ENCODE measurements around the gene HMGN5. TPM values are rescaled to one million over a fixed set of nuclear protein-coding genes. Genes with fewer than 3 reads are reported as not detected.

The HMGN5 gene
- total RNA-seq (2022; extraction: Qiagen RNA extraction), result 2.1 to 3.2 TPM (median 2.7 TPM) in 5 replicates

DNA sequence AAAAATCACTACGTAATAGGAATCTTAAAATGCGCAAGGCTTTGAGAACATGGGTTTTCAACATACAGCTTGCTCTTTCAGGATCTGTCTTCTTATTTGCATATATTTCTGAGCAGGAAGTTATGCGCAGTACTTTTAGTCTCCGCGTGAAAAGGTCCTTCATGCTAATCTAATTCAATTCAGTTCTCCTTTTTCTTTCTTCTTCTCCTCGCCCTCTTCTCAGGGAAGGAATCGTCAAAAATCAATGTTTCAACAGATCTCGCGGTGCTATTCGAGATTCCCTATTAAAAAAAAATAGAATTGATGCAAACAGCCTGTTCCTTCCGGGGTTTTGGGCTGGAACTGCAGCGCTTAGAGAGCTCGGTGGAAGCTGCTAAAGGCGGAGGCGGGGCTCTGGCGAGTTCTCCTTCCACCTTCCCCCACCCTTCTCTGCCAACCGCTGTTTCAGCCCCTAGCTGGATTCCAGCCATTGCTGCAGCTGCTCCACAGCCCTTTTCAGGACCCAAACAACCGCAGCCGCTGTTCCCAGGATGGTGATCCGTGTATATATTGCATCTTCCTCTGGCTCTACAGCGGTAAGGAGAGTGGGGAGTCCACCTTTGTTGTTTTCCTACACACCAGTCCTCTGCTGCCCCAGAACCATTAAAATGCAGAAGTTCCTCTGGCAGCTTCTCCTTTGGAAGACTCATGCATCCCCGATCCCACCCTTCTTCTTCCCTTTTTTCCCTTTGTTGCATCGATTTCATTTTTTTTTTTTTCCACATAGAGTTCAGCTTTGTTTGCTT is at the start of gene HMGN5, which contains the start of gene SH3BGRL:
TSS of gene HMGN5 (minus strand) at position 243 of the 785 bp plus-strand sequence. CDS start 80,364 bp downstream, outside the sequence.
TSS of gene SH3BGRL (plus strand) at position 432 of the 785 bp plus-strand sequence. CDS start at position 531, 99 bp downstream.

Other genes starting within 250 kb of the HMGN5 start
- 40.0 to 51.0 TPM (median 45.0 TPM) in 5 replicates for gene SH3BGRL, start 189 bp upstream of the HMGN5 start, total RNA-seq (2022; extraction: Qiagen RNA extraction)